K562 (cell line): ENCODE results near the gene BANK1. TPM values are rescaled to one million over a fixed set of nuclear protein-coding genes. Genes with fewer than 3 reads are reported as not detected.

Experiments used
- ATAC-seq: fragments of 200-7000 bp; cut with Tn5 transposase; 3 replicates; pipeline ENCODE4 v1.9.1; 2020; ENCODE audit warnings: moderate library complexity
- BruUV-seq: library from RNA; stranded (reverse); fragments of 400-500 nt; replicated peaks from 2 replicates; lab custom pipeline; 2021; lab: Mats Ljungman, UMichigan
- CTCF ChIA-PET: fragments of 300-600 bp; formaldehyde crosslinking; extraction: SDS; loops from one replicate; lab custom pipeline; 2021; ENCODE audit warnings: low intra/inter-chr PET ratio; lab: Yijun Ruan, JAX
- POLR2A ChIA-PET: fragments of 300-600, 350-650 bp; sonication (Branson Sonifier 250); formaldehyde crosslinking; extraction: SDS; loops from one replicate; lab custom pipeline; 2021; ENCODE audit warnings: antibody characterized with exemption, inconsistent platforms; lab: Yijun Ruan, JAX
- DNase-seq, 4 experiments: peaks; one replicate each; pipeline versions ENCODE4 v3.0.0 to v3.0.0-alpha.2; 2011 to 2018; ENCODE audit warnings: low spot score in 3 of 4, mixed read lengths in 3 of 4; ENCODE audit errors: extremely low read depth in 1 of 4
- FAIRE-seq: peaks from 2 replicates; lab custom pipeline; 2011; peaks lifted over from hg19 to GRCh38; lab: Jason Lieb, UNC
- H2AFZ ChIP-seq: 2 replicates; pipeline ENCODE4 v1.6.0; 2011; ENCODE audit warnings: low read depth, low read length, control low read depth, inconsistent platforms
- H3K27ac ChIP-seq: fragments of 200-600 bp; 3 replicates; pipeline ENCODE4 v1.8.0; 2011; ENCODE audit warnings: low read depth, mild to moderate bottlenecking, control low read depth, inconsistent platforms, low read length, moderate library complexity, mixed read lengths; ENCODE audit errors: extremely low read depth
- H3K27me3 ChIP-seq, 2 experiments: fragments of 300-600 bp in 1 of 2; 2 replicates in 1 of 2; 3 replicates in 1 of 2; pipeline versions ENCODE4 v1.6.0 to v1.8.0; 2011; ENCODE audit warnings: inconsistent platforms in 2 of 2, low read length in 2 of 2, mild to moderate bottlenecking in 1 of 2, mixed read lengths in 1 of 2, moderate library complexity in 1 of 2; ENCODE audit not compliant: control insufficient read depth in 2 of 2, insufficient read depth in 2 of 2
- H3K36me3 ChIP-seq: fragments of 300-600 bp; 3 replicates; pipeline ENCODE4 v1.8.0; 2011; ENCODE audit warnings: mild to moderate bottlenecking, low read length, inconsistent platforms; ENCODE audit not compliant: control insufficient read depth, insufficient read depth
- H3K4me1 ChIP-seq, 2 experiments: fragments of 200-600 bp in 1 of 2; replicated peaks in 1 of 2; 2 replicates in 1 of 2; 3 replicates in 1 of 2; pipeline versions ENCODE4 v1.5.1 to v1.8.0; 2011; ENCODE audit warnings: inconsistent platforms in 2 of 2, low read length in 2 of 2, mild to moderate bottlenecking in 1 of 2, mixed read lengths in 1 of 2, moderate library complexity in 1 of 2; ENCODE audit not compliant: control insufficient read depth in 2 of 2, insufficient read depth in 2 of 2
- H3K4me2 ChIP-seq: 2 replicates; pipeline ENCODE4 v1.6.1; 2011; ENCODE audit warnings: low read length, control low read depth, inconsistent platforms, mixed read lengths; ENCODE audit not compliant: insufficient read depth
- H3K4me3 ChIP-seq: fragments of 200-600 bp; sonication (generic), shearing (Covaris generic); 2 replicates; pipeline ENCODE4 v1.5.1; 2016; ENCODE audit warnings: control low read depth, inconsistent platforms
- H3K79me2 ChIP-seq: fragments of 200-600 bp; 3 replicates; pipeline ENCODE4 v1.8.0; 2011; ENCODE audit warnings: low read length, inconsistent platforms; ENCODE audit not compliant: control insufficient read depth, insufficient read depth
- H3K9ac ChIP-seq, 2 experiments: 2 replicates each; pipeline versions ENCODE4 v1.6.0 to v1.6.1; 2011; ENCODE audit warnings: low read depth in 2 of 2, low read length in 2 of 2, control low read depth in 1 of 2, inconsistent platforms in 1 of 2, mild to moderate bottlenecking in 1 of 2, mixed read lengths in 1 of 2; ENCODE audit not compliant: insufficient read depth in 1 of 2
- H3K9me1 ChIP-seq: one replicate; pipeline ENCODE4 v1.6.0; 2011; ENCODE audit warnings: inconsistent platforms, mild to moderate bottlenecking, low read length, moderate library complexity; ENCODE audit not compliant: control insufficient read depth, insufficient read depth
- H3K9me3 ChIP-seq: replicated peaks from 2 replicates; pipeline ENCODE4 v1.5.1; 2011; ENCODE audit warnings: low read depth, low read length, inconsistent platforms; ENCODE audit not compliant: control insufficient read depth, insufficient read depth
- H4K20me1 ChIP-seq: replicated peaks from 2 replicates; pipeline ENCODE4 v1.6.1; 2011; ENCODE audit warnings: low read length, inconsistent platforms, mixed read lengths; ENCODE audit not compliant: control insufficient read depth, insufficient read depth
- CBFA2T3 ChIP-seq: fragments of 450-650 bp; IDR thresholded peaks from 2 replicates; pipeline ENCODE4 v1.6.1; 2017
- CHCHD3 ChIP-seq: fragments of 250-450 bp; sonication (Bioruptor Pico); IDR thresholded peaks from 2 replicates; pipeline ENCODE4 v2.1.2; 2022; ENCODE audit warnings: mild to moderate bottlenecking
- ELF4 ChIP-seq: fragments of 450-650 bp; formaldehyde crosslinking; IDR thresholded peaks from 2 replicates; pipeline ENCODE4 v1.4.0; 2022; ENCODE audit warnings: missing genetic modification characterization
- EWSR1 ChIP-seq: fragments of 450-650 bp; IDR thresholded peaks from 2 replicates; pipeline ENCODE4 v1.6.1; 2018; ENCODE audit warnings: borderline replicate concordance, mild to moderate bottlenecking, low read depth, moderate library complexity; ENCODE audit not compliant: partially characterized antibody
- HDGF ChIP-seq: fragments of 450-650 bp; IDR thresholded peaks from 2 replicates; pipeline ENCODE4 v1.6.1; 2016
- MYBL2 ChIP-seq, 2 experiments: fragments of 450-650 bp in 1 of 2; sonication (generic) in 1 of 2; formaldehyde crosslinking in 1 of 2; IDR thresholded peaks; 2 replicates each; pipeline versions ENCODE4 v1.6.1 to v1.8.1; 2017 to 2022; ENCODE audit warnings: borderline replicate concordance in 1 of 2, inconsistent platforms in 1 of 2, low read depth in 1 of 2, mild to moderate bottlenecking in 1 of 2, missing genetic modification reagents in 1 of 2, moderate library complexity in 1 of 2
- RAD21 ChIP-seq, 2 experiments: fragments of 250-450 bp in 1 of 2; fragments of 450-650 bp in 1 of 2; sonication (Bioruptor Pico) in 1 of 2; formaldehyde crosslinking in 1 of 2; IDR thresholded peaks in 1 of 2; conservative IDR thresholded peaks in 1 of 2; 2 replicates each; pipeline versions ENCODE4 v1.4.0 to v1.8.0; 2020 to 2022; ENCODE audit warnings: mild to moderate bottlenecking in 2 of 2, moderate library complexity in 1 of 2
- RFX1 ChIP-seq: fragments of 450-650 bp; IDR thresholded peaks from 2 replicates; pipeline ENCODE4 v1.6.1; 2016; ENCODE audit warnings: mild to moderate bottlenecking, moderate library complexity
- TCF3 ChIP-seq: sonication (generic); formaldehyde crosslinking; IDR thresholded peaks from 2 replicates; pipeline ENCODE4 v1.4.0; 2020; ENCODE audit warnings: mild to moderate bottlenecking, missing genetic modification reagents
- WGBS: fragments of 100-300 bp; shearing (Covaris generic); methylation state at CpG from one replicate; pipeline ENCODE4 v1.1.6; 2016; ENCODE audit warnings: low coverage, mixed read lengths; ENCODE audit not compliant: insufficient coverage; ENCODE audit errors: missing lambda C conversion rate; 5-methylcytosine and 5-hydroxymethylcytosine counted together
- in situ Hi-C: fragments of 300-500 bp; cut with MboI; formaldehyde crosslinking; loops from 4 replicates; pipeline ENCODE4 v1.15.0; 2018; ENCODE audit warnings: inconsistent platforms, mixed read lengths
- intact Hi-C: fragments of 100-400 bp; cut with micrococcal nuclease; formaldehyde crosslinking; loops from 2 replicates; pipeline ENCODE4 v1.14.2; 2022
- polyA plus RNA-seq, 8 experiments: library from polyadenylated mRNA; depleted of rRNA in 4 of 8; stranded (reverse) in 5 of 8; unstranded in 3 of 8; fragments of >200 nt; fragmentation: Nextera tagmentation in 2 of 8; fragmentation: Illumina TruSeq in 1 of 8; extraction: Ambion mirVana in 2 of 8; extraction: Trizol in 1 of 8; gene quantifications; 2 replicates each; pipeline versions ENCODE4 v1.2.1 to v1.2.3, GENCODE V29; 2011 to 2014; ENCODE audit warnings: inconsistent platforms in 1 of 8, missing spikeins in 1 of 8
- total RNA-seq, 7 experiments: library from RNA; depleted of rRNA in 6 of 7; stranded (reverse); fragments of >200 nt in 6 of 7; fragmentation: Illumina TruSeq in 2 of 7; extraction: Trizol in 2 of 7; gene quantifications; 2 replicates each; pipeline versions ENCODE4 v1.2.1 to v1.2.3, GENCODE V29; 2011 to 2021; ENCODE audit warnings: low replicate concordance in 1 of 7
- TF ChIP-seq, protein P1 (sequence below): sonication (generic); formaldehyde crosslinking; IDR thresholded peaks from 2 replicates; pipeline ENCODE4 v1.8.1; 2023; ENCODE audit warnings: mild to moderate bottlenecking, missing genetic modification reagents
- TF ChIP-seq, protein P2 (sequence below), 3 experiments: IDR thresholded peaks in 2 of 3; conservative IDR thresholded peaks in 1 of 3; 2 replicates each; pipeline ENCODE4 v1.5.1; 2011 to 2012; ENCODE audit warnings: low read length in 3 of 3, mild to moderate bottlenecking in 3 of 3, control low read depth in 2 of 3, improper control_type of control experiment in 1 of 3, inconsistent platforms in 1 of 3, low read depth in 1 of 3, mixed read lengths in 1 of 3, moderate library complexity in 1 of 3; ENCODE audit not compliant: insufficient read depth in 2 of 3
- TF ChIP-seq, protein P3 (sequence below): fragments of 200-400 bp; formaldehyde crosslinking; IDR thresholded peaks from 2 replicates; pipeline ENCODE4 v1.6.1; 2017; ENCODE audit warnings: mild to moderate bottlenecking, low read depth, low read length, moderate library complexity

Gene BANK1
- total and polyA plus RNA-seq, 9 of the 15 experiments (the other 6 are each of a cell fraction or from before 2014, with no cell fraction given), result not detected

DNA sequence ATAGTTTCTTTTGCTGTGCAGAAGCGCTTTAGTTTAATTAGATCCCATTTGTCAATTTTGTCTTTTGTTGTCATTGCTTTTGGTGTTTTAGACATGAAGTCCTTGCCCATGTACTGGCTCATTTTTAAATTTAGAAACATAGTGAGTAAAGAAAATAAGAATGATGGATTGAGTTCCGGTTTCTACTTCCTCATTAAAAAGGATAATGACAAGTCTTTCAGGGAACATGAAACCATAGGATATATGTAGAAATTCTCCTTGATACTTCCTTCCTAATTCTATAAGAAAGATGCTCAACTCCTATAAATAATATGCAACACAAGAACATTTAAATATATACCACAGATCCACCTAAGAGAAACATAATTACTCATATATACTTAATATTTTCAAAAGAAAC is 240.9 kb downstream of the BANK1 start:
- Histone ChIP-seq H3K27me3 (no peaks in the 10 kb centered on the region), H3K4me2 (no peak overlapping the region), H3K9ac (no peak overlapping the region), H3K36me3 (no peaks in the 10 kb centered on the region), H4K20me1 (no peaks in the 10 kb centered on the region), H3K27ac (no peak overlapping the region), H3K4me1 (no peaks in the 10 kb centered on the region), H3K9me3 (no peaks in the 10 kb centered on the region), H3K9me1 (no peaks in the 10 kb centered on the region), H3K79me2 (no peaks in the 10 kb centered on the region), H3K4me3 (no peak overlapping the region), H2AFZ (no peak overlapping the region)
- ATAC-seq, result no peak
- POLR2A ChIA-PET, result no interaction called here
- CTCF ChIA-PET, result no interaction called here
- in situ Hi-C loops, result no loop called here
- DNase-seq, result no peak
- FAIRE-seq, result no peak
- 6% methylated on average over 2 of the region's 2 CpGs for WGBS
- TF ChIP-seq MYBL2 (IDR thresholded peaks at IDR 0.05; ENCODE audit: low read depth) (no peak), MYBL2 (CRISPR knock-in tag; IDR thresholded peaks at IDR 0.05; ENCODE audit: borderline replicate concordance) (no peak), ELF4 (CRISPR knock-in tag) (no peak), RAD21 (CRISPR knock-in tag; conservative IDR thresholded peaks at IDR 0.05 in 1 of 2, IDR thresholded peaks at IDR 0.05 in 1 of 2) (no peak), HDGF (no peak), EWSR1 (no peak), CBFA2T3 (no peak), CHCHD3 (CRISPR knock-in tag) (no peak), RFX1 (no peak), TCF3 (no peak)
- TF ChIP-seq, protein P1, sequence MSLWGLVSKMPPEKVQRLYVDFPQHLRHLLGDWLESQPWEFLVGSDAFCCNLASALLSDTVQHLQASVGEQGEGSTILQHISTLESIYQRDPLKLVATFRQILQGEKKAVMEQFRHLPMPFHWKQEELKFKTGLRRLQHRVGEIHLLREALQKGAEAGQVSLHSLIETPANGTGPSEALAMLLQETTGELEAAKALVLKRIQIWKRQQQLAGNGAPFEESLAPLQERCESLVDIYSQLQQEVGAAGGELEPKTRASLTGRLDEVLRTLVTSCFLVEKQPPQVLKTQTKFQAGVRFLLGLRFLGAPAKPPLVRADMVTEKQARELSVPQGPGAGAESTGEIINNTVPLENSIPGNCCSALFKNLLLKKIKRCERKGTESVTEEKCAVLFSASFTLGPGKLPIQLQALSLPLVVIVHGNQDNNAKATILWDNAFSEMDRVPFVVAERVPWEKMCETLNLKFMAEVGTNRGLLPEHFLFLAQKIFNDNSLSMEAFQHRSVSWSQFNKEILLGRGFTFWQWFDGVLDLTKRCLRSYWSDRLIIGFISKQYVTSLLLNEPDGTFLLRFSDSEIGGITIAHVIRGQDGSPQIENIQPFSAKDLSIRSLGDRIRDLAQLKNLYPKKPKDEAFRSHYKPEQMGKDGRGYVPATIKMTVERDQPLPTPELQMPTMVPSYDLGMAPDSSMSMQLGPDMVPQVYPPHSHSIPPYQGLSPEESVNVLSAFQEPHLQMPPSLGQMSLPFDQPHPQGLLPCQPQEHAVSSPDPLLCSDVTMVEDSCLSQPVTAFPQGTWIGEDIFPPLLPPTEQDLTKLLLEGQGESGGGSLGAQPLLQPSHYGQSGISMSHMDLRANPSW (CRISPR knock-in tag), result no peak
- TF ChIP-seq, protein P2, sequence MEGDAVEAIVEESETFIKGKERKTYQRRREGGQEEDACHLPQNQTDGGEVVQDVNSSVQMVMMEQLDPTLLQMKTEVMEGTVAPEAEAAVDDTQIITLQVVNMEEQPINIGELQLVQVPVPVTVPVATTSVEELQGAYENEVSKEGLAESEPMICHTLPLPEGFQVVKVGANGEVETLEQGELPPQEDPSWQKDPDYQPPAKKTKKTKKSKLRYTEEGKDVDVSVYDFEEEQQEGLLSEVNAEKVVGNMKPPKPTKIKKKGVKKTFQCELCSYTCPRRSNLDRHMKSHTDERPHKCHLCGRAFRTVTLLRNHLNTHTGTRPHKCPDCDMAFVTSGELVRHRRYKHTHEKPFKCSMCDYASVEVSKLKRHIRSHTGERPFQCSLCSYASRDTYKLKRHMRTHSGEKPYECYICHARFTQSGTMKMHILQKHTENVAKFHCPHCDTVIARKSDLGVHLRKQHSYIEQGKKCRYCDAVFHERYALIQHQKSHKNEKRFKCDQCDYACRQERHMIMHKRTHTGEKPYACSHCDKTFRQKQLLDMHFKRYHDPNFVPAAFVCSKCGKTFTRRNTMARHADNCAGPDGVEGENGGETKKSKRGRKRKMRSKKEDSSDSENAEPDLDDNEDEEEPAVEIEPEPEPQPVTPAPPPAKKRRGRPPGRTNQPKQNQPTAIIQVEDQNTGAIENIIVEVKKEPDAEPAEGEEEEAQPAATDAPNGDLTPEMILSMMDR (IDR thresholded peaks at IDR 0.05 in 2 of 3, conservative IDR thresholded peaks at IDR 0.05 in 1 of 3; ENCODE audit: insufficient read depth in 2 of 3, low read depth in 1 of 3, low read length in 3 of 3), result no peak
- TF ChIP-seq, protein P3, sequence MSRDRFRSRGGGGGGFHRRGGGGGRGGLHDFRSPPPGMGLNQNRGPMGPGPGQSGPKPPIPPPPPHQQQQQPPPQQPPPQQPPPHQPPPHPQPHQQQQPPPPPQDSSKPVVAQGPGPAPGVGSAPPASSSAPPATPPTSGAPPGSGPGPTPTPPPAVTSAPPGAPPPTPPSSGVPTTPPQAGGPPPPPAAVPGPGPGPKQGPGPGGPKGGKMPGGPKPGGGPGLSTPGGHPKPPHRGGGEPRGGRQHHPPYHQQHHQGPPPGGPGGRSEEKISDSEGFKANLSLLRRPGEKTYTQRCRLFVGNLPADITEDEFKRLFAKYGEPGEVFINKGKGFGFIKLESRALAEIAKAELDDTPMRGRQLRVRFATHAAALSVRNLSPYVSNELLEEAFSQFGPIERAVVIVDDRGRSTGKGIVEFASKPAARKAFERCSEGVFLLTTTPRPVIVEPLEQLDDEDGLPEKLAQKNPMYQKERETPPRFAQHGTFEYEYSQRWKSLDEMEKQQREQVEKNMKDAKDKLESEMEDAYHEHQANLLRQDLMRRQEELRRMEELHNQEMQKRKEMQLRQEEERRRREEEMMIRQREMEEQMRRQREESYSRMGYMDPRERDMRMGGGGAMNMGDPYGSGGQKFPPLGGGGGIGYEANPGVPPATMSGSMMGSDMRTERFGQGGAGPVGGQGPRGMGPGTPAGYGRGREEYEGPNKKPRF, result no peak
- intact Hi-C loops, result no loop called here
- BruUV-seq, result no TSS peak
